Dermis blood vessel endothelial cell (primary cell): ENCODE measurements around the gene ARAP1. TPM values are rescaled to one million over a fixed set of nuclear protein-coding genes. Genes with fewer than 3 reads are reported as not detected.
"Not testable (repeated sequence)": the region's sequence is repeated elsewhere in the genome, so short reads cannot be mapped to it uniquely, and the experiment has no call there.

Experiments used
- DNase-seq: peaks from one replicate; pipeline ENCODE4 v3.0.0; 2010
- total RNA-seq: library from RNA; depleted of rRNA; stranded (reverse); fragments of >200 nt; gene quantifications from 2 replicates; pipeline ENCODE4 v1.2.3, GENCODE V29; 2014

ARAP1 gene
- 80.0 and 127 TPM in 2 replicates for total RNA-seq

DNA sequence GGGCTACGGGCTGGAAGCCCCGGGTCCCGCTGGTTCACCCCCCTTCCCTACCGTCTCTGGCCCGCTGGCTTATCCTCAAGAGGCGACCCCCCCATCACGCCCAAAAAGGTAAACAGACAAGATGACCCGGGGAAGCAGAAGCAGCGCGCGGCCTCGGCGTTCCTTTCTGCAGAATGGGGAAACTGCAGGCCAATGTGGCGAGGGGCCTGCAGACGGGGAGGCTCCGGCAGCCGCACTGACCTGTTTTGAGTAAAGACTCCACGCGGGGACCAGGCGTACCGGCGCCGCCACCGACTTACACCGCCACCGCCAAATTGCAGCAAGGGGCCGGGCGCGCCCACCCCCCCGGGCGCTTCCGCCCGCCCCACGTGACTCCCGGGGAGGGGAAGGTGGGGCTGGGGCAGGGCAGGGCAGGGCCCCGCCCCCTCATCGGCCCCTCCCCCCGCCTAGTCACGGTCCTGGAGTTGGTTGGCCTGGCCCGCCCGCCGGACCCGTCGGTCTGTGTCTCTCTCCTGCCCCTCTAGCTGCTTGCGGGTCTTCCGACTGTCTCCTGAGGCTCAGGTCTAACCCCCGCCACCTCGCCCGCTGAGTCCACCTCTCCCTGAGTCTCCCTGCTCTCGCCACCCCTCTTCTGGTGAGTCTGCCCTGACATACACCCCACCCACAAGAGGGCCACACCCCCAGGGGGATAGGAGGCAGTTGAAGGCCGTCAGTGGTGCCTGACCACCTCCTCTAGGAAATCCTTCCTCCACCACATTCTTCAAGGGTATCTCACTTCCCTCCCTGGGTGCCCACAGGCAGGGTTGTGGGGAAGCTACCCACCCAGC is at the start of gene ARAP1:
TSS of gene ARAP1 (minus strand) at position 321 of the 827 bp plus-strand sequence. CDS start 25,280 bp downstream, outside the sequence.
- peak; percentile 62 for DNase-seq

- DNase-seq: no peak
Observed at GRCh38 chr11:72799441-72799840, 47.2 kb upstream of the ARAP1 start.

DNA sequence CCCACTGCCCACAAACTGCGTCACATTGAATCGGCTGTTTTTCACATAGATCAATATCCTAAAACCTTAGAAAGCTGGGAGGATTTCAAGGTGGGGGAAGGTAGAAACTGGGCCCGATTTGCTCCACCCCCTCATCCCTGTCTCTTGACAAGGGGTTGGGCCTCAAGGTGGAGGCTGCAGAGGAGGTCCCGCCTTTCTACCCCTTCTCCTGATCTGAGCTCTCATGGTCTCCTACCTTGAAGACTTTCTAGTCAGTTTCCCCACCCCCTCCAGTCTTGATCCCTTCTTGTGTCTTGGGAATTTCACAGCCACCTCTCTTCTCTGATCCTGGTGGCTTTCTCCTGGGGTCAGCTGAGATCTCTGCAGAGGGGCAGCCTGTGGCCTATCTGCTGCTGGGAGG is 46.2 kb upstream of the ARAP1 start:
- no peak for DNase-seq

- peak; percentile 96 for DNase-seq
Observed at GRCh38 chr11:72793425-72794367, 41.5 kb upstream of the ARAP1 start, which contains the start of gene STARD10. TSS of gene STARD10 (minus strand) at chr11:72794047. CDS start at chr11:72781181, 12,866 bp downstream.

- no peak for DNase-seq
Observed at GRCh38 chr11:72793076-72793424, 40.8 kb upstream of the ARAP1 start.

DNA sequence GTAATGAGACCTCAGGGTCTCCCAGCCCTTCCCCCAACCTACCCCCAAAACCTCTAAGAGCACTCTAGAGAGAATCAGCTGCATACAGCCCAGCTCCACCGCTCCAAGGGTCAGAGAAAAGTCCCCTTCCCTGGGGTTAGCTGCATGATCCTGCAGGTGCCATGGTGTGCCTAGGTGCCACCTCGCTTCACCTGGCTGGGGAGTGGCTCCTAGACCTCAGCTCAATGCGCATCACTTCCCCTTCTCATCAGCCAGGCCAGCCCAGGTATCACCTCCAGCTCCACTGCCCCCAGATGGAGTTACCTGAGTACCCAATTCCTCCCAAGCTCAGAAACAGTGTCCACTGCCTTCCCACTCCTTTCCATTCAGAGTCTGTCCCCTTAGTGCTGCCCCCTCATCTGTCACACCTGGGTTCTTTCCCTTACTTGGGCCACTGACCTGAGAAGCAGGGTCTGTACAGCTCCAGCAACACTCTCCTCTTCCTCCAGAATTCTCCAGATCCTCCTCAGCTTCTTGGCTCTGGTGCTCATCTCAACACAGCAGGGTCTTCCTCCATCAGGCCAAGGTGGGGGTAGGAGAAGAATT is 40.3 kb upstream of the ARAP1 start:
- no peak for DNase-seq

DNA sequence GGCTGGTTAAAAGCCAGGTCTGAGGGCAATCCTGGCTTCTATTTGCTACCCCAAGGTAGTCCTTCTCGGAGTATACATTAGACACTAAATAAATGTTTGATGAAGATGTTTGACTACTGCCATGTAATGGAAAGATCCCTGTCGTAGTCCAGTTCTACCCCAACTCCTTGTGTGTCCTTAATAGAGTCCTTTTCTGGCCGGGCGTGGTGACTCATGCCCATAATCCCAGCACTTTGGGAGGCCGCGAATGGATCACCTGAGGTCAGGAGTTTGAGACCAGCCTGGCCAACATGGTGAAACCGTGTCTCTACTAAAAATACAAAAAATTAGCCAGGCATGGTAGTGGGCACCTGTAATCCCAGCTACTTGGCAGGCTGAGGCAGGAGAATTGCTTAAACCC is 39.0 kb upstream of the ARAP1 start:
- not testable (repeated sequence) for DNase-seq

DNA sequence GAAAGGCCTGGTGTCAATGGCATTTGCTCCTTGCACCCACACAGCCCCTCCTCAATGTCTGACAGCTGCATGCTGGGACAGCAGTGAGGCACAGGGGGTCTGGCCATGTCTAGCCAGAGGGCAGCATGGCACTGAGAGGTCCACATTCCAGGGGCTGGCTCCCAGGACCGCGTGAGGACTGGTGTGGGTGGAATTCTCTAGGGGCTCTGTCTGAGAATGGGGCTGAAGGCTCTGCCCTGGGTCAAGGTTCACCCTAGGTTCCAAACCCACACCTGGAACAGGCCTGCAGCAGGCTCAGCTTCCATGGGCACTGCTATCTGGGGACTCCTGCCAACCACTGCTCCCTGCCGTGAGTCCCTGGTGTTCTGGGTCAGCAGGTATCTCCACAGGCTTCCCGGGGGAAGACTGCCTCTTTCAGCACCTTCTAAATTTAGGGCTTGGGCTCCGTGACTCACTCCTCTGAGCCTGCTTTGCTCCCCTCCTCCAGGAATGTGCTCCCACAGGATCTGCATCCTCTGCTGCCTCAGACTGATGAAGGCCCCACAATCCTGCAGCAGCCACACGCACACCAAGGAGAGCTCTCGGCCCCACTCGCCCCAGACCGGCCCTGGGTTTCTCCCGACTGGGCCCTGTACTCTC is 37.4 kb upstream of the ARAP1 start:
- DNase-seq: no peak

- no peak for DNase-seq
Observed at GRCh38 chr11:72788241-72788640, 36.0 kb upstream of the ARAP1 start.

DNA sequence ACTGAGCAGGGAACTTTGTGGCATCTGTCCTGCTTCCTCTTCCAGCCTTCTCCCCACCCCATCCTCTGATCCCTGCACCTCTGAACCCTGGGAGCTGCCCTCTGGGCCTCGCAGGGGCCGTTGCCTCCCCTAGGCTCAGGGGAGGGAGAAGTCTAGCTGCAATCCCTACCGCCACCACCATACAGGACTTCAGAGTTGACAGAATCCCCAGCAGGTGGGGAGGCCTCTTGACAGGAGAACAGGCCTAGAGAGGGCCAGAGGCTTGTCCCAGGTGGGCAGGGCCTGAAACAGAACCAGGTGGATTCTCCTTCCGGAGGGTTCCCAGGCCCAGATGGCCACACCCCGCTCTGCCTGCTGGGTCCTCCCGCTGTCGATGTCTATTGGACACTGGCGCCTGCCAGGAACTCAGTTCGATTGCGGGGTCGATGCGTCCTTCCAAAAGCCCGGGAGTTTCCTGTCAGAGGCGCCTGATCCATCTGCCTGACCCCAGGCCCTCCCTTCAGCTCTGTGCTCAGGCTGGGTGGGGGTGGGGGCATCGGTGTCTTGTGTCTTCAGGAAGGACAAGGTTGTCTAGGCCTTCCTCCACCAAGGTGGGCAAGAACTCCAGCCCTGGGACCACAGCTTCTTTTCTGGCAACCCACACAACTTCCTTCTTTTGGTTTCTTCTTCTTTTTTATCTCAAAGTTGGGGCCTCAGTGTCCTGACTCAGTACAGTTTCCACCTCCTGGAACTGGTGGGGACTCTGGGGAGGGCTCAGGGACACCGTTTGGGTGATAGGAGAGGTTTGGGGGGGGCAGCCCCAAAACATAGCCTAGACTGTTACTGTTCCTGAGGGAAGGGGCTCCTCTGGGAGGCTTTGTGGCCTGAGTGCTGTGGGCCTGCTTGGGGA is 35.3 kb upstream of the ARAP1 start:
- DNase-seq: no peak

DNA sequence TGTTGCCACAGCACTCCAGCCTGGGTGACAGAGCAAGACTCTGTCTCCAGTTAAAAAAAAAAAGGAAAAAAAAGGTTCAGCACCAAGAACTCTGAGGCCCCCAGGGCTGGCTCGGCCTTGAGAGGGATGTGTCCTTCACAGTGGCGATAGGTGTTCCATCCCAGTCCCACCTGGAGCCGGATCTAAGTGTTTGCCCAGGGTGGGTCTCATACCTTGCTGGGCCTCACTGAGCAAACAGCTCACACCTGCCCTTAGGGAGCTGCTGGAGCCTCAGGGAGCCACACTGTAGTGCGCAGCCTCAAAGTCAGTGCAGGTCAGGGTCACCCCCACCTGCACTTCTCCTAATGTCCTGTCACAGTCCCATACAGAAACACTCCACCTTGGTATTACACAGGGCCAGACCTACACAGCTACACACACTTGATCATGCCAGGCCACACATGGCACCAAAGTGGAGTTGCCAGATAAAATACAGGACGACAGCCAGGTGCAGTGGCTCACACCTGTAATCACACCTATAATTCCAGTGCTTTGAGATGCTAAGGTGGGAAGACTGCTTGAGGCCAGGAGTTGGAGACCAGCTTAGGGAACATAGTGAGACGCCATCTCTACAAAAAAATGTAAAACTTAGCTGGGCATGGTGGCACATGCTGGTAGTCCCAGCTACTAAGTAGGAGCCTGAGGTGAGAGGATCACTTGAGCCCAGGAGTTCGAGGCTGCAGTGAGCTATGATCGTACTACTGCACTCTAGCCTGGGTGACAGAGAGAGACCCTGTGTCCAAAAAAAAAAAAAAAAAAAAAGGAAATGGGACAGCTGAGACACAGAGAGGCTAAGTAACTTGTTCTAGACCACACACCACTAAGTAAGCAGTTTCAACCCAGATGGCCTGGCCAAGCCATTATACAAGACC is 34.4 kb upstream of the ARAP1 start:
- DNase-seq: no peak

GRCh38 chr11:72784662-72785061 is 32.5 kb upstream of the ARAP1 start:
- DNase-seq: no peak

DNA sequence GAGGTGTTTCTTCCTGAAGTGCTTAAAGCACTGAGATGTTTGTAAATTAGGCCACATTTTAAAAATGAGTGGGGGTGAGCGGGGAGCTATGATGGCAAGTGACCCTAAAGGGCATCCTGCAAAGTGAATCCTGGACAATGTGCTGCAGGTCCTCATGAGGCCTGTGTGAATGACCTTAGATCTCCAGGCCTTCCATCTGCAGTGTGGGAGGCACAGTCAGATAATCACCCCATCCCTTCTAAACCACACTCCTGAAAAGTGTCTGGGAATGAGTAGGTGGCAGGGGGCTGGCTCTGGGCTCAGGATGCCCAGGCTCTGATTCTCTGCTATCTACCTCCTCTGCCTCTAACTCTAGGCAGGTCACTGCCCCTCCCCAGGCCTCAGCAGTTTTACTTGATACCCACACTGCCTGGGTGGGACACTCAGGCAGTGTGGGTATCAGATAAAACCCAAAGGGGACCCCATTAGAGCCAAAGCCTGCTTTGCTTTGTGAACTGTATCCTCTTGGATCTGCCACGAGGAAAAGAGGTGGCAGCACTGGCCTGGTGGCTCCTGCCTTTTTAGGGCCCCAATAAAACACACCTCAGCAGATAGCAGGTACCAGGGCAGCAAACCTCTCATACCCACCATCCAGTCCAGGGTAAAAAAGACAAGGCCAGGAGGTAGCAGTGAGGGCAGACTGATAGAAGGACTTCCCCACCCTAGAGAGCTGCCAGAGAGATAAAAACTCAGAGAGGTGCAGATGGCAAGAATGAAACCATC is 31.1 kb upstream of the ARAP1 start:
- DNase-seq: no peak

- no peak for DNase-seq
Observed at GRCh38 chr11:72782081-72782920, 30.1 kb upstream of the ARAP1 start.

- peak; percentile 32 for DNase-seq
Observed at GRCh38 chr11:72781313-72782080, 29.3 kb upstream of the ARAP1 start.

GRCh38 chr11:72781063-72781312 is 28.8 kb upstream of the ARAP1 start:
- no peak for DNase-seq

GRCh38 chr11:72780296-72781062 is 28.3 kb upstream of the ARAP1 start:
- no peak for DNase-seq
